ENCODE measurements around the gene DCC.

DCC gene

DNA sequence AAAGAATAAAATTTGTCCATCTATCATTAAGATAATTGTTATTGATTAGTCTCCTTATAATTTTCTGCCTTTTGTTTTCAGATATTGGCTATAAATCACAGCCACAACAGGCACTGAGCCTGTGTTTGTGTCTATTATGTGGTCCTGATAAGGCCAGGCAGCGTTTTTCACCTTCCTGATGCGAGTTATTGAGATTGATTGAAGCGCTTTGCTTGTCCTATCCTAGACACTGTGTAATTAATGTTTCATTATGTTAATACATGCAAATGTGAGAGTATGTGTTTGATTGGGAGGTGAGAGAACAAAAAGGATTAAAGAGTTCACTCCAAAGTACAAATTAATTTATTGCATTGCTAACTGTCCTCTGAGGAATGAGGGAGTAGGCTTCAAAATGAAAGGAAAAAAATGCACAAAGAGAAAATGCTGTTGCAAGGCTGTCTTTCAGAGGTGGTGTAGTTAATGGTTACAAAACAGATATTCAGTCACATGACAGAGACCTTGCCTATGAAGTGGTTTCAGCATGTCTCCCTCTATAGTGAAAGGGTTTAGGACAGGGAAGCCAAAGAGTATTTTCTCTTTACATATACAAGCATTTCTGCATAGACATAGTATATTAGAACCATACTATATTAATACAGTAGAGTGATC, 391.1 kb downstream of the DCC start:
- TF ChIP-seq, protein P1, sequence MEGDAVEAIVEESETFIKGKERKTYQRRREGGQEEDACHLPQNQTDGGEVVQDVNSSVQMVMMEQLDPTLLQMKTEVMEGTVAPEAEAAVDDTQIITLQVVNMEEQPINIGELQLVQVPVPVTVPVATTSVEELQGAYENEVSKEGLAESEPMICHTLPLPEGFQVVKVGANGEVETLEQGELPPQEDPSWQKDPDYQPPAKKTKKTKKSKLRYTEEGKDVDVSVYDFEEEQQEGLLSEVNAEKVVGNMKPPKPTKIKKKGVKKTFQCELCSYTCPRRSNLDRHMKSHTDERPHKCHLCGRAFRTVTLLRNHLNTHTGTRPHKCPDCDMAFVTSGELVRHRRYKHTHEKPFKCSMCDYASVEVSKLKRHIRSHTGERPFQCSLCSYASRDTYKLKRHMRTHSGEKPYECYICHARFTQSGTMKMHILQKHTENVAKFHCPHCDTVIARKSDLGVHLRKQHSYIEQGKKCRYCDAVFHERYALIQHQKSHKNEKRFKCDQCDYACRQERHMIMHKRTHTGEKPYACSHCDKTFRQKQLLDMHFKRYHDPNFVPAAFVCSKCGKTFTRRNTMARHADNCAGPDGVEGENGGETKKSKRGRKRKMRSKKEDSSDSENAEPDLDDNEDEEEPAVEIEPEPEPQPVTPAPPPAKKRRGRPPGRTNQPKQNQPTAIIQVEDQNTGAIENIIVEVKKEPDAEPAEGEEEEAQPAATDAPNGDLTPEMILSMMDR (IDR thresholded peaks at IDR 0.05; ENCODE audit: low read length, missing control alignments) = no peak
- H3K4me3 ChIP-seq (replicated peaks; ENCODE audit: low read depth, low read length) = no peak overlapping the region
- no peak for DNase-seq (ENCODE audit: low read depth)

DNA sequence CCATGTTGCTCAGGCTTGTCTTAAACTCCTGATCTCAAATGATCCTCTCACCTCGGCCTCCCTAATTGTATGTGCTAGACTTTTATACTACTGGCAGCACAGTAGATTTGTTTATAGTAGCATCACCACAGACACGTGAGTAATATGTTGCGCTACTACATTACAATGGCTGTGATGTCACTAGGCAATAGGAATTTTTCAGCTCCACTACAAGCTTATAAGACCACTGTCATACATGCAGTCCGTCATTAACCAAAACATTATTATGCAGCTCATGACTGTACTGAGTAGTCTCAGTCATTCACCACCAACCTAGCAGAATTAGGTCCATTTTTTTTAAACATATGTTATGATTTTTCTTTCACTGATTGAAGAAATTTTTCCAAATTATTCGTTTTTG, 398.9 kb downstream of the DCC start:
- DNase-seq (ENCODE audit: low read depth) = no peak
- TF ChIP-seq, protein P1 (IDR thresholded peaks at IDR 0.05; ENCODE audit: low read length, missing control alignments) = no peak
- H3K4me3 ChIP-seq (replicated peaks; ENCODE audit: low read depth, low read length) = no peak overlapping the region

DNA sequence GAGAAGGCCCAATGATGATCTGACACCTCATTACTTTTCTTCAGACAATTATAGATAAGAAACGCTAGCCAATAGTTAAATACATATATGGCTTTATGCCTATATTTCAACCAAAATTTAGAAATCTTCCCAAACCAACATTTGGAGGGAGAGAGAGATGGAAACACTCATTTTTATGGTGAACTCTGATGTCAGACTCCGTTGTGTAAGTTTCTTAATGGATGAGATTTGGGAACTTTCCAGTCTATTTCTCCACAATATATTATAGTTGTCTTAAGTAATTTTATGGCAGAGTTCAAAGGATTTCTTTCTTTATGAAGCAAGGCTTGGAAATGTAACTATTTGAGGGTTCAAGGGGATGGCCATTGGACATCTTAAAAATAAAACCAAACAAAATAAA, 407.0 kb downstream of the DCC start:
- no peak for DNase-seq (ENCODE audit: low read depth)
- TF ChIP-seq, protein P1 (IDR thresholded peaks at IDR 0.05; ENCODE audit: low read length, missing control alignments) = no peak
- H3K4me3 ChIP-seq (replicated peaks; ENCODE audit: low read depth, low read length) = no peak overlapping the region

DNA sequence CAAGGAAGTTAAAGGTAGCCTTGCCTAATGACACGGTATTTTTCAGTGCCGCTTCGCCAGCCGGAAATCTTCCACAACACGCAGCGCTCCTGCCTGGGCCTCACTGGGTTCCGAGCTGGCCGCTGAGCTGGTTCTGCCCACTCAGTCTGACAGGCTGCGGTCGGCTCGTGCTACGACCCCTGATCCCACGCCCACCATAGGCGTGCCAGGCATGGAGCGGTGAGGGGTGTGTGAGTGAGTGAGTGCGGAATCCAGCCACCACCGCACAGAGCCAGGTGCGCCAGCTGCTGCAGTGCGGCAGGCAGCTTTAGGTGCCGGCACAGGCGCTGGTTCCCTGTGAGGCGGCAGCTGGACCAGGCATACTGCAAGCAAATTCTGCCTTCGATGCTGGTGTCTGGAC, 407.9 kb downstream of the DCC start:
- DNase-seq (ENCODE audit: low read depth) = no peak
- H3K4me3 ChIP-seq (replicated peaks; ENCODE audit: low read depth, low read length) = no peak overlapping the region
- TF ChIP-seq, protein P1 (IDR thresholded peaks at IDR 0.05; ENCODE audit: low read length, missing control alignments) = no peak

DNA sequence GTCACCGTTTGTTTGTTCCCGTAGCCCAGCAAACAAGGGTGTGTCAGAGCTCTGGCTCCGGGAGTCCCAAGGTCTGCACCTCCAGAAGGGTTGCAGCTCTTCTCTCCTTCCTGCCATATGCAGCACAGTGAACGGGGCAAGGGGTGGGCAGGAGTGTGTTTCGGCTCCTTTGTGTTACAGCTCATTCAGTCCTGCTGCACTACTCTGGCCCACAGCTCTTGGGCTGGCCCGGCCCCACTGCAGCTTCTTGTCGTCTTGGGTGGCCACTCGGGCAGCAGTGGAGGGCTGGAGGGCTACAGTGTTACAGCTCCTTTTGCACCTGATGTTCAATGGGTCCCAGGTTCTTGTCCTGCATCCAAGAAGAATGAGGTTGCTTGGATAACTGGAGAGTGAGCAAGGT, 408.3 kb downstream of the DCC start:
- no peak for DNase-seq (ENCODE audit: low read depth)
- no peak overlapping the region for H3K4me3 ChIP-seq (replicated peaks; ENCODE audit: low read depth, low read length)
- TF ChIP-seq, protein P1 (IDR thresholded peaks at IDR 0.05; ENCODE audit: low read length, missing control alignments) = no peak

DNA sequence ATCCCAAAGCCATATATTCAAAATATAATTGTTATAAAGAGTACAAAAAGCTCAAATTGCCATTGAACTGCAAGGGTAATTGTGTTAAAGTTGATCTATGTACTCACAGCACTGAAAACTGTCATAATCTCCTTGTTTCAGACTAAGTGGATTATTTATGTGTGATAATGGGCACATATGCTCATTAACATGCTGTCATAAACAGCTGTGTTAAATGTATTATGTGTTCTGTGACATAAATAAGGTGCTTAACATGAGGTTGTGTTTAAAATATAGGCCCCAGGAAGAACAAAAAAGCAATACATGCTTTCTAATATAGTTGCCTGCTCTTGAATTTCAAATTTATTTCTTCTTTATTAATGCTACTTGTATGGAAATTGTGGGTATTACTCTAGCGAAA, 409.5 kb downstream of the DCC start:
- no peak for DNase-seq (ENCODE audit: low read depth)
- TF ChIP-seq, protein P1 (IDR thresholded peaks at IDR 0.05; ENCODE audit: low read length, missing control alignments) = no peak
- H3K4me3 ChIP-seq (replicated peaks; ENCODE audit: low read depth, low read length) = no peak overlapping the region

DNA sequence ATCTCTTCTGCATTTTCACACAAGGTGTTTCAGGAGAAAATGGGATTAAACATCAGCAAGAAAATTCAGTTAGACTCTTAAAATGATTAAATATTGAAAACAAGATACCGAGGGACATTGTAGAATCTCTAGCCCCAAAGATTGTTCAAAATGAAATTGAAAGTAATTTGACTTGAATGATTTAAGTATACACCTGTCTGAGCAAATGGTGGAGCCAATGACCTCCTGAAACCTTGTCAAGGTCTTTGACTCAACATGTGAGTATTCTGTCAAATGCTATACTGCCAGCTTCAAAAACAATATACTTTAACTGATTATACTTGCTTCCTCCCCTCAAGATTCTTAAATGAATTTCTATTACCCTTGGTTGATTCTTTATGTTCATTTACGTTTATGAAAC, 411.0 kb downstream of the DCC start:
- TF ChIP-seq, protein P1 (IDR thresholded peaks at IDR 0.05; ENCODE audit: low read length, missing control alignments) = no peak
- H3K4me3 ChIP-seq (replicated peaks; ENCODE audit: low read depth, low read length) = no peak overlapping the region
- DNase-seq (ENCODE audit: low read depth) = no peak
